Body of pancreas (tissue), 4 donors: ENCODE results near the gene ROPN1B.

Source experiments
- POLR2A ChIP-seq, 3 donors: fragments of 450-650 bp; IDR thresholded peaks; one replicate each; pipeline ENCODE4 v1.6.1; 2016; ENCODE audit warnings: antibody characterized with exemption in 3 of 3, mild to moderate bottlenecking in 2 of 3
- TF ChIP-seq, protein P1 (sequence below), 7 experiments: fragments of 450-650 bp in 4 of 7; fragments of 200-600 bp in 3 of 7; sonication (generic) in 3 of 7; IDR thresholded peaks; one replicate each; pipeline ENCODE4 v1.5.1; 2016 to 2019; ENCODE audit warnings: antibody characterized with exemption in 7 of 7

DNA sequence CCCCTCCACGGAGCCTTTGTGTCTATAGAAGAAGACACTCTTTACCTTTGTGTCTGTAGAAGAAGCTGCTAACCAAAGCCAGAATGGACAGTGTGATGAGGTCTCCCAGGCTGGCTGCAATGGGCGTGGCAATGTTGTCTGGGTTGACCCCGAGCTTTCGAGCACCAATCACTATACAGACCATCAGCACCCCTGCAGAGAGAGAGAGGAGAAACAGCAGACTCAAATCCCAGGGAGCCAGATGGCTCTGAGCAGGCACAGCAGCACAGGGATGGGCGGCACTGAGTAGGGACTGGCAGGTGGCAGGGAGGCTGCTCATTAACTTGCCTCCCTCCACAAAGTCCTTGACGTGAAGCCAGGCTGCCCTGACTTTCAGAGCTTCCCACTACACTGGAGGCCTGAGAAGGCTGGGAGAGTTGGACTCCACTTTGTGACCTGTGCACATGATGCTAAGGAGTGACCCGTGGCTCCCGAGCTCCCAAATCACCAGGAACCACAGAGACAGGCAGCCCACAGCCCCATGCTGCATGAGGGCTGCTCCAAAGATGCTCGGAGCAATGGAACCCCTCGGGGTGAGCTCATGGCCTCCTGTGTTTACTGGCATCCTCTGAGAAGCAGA, 53.9 kb downstream of the ROPN1B start:
- TF ChIP-seq, protein P1, sequence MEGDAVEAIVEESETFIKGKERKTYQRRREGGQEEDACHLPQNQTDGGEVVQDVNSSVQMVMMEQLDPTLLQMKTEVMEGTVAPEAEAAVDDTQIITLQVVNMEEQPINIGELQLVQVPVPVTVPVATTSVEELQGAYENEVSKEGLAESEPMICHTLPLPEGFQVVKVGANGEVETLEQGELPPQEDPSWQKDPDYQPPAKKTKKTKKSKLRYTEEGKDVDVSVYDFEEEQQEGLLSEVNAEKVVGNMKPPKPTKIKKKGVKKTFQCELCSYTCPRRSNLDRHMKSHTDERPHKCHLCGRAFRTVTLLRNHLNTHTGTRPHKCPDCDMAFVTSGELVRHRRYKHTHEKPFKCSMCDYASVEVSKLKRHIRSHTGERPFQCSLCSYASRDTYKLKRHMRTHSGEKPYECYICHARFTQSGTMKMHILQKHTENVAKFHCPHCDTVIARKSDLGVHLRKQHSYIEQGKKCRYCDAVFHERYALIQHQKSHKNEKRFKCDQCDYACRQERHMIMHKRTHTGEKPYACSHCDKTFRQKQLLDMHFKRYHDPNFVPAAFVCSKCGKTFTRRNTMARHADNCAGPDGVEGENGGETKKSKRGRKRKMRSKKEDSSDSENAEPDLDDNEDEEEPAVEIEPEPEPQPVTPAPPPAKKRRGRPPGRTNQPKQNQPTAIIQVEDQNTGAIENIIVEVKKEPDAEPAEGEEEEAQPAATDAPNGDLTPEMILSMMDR (IDR thresholded peaks at IDR 0.05): no peak
- TF ChIP-seq POLR2A (IDR thresholded peaks at IDR 0.05): no peak
